ENCODE results near the gene CDKAL1. TPM values are rescaled to one million over a fixed set of nuclear protein-coding genes. Genes with fewer than 3 reads are reported as not detected.

Gene CDKAL1
- total and polyA plus RNA-seq, 2 of the 8 experiments (the other 6 are each of a cell fraction or from before 2014, with no cell fraction given): 8.4 to 24.6 TPM

GRCh38 chr6:20541382-20541781 is 7.1 kb downstream of the CDKAL1 start:
- Histone ChIP-seq H3K4me1 (replicated peaks in 1 of 4; ENCODE audit: control insufficient read depth in 3 of 4, insufficient read depth in 4 of 4, low read length in 3 of 4) (no peaks in the 10 kb centered on the region), H4K8ac (ENCODE audit: extremely low read depth, insufficient read depth, low read length) (no peak overlapping the region), H3K27ac (ENCODE audit: low read depth, low read length) (no peak overlapping the region), H2AK5ac (ENCODE audit: low read depth, low read length) (no peak overlapping the region), H4K91ac (replicated peaks; ENCODE audit: insufficient read length, low read length) (no peak overlapping the region), H2BK12ac (ENCODE audit: low read depth, low read length) (no peak overlapping the region), H3K79me1 (ENCODE audit: low read depth, low read length) (peaks cover 7% of the 10 kb centered on the region), H3K79me2 (ENCODE audit: control insufficient read depth in 1 of 2, insufficient read depth in 2 of 2, low read length in 2 of 2) (peaks cover 0 to 31% of the 10 kb centered on the region in 2 experiments; a peak in 2 of 4 replicates), H2AFZ (ENCODE audit: low read length) (no peak overlapping the region), H3K14ac (ENCODE audit: insufficient read length) (no peak overlapping the region), H3K27me3 (replicated peaks in 1 of 4; ENCODE audit: control insufficient read depth in 3 of 4, extremely low read depth in 1 of 4, insufficient read depth in 3 of 4, low read length in 3 of 4) (no peaks in the 10 kb centered on the region), H3K56ac (replicated peaks; ENCODE audit: insufficient read length, low read depth, low read length) (no peak overlapping the region), H4K5ac (ENCODE audit: insufficient read length, low read depth, low read length) (no peak overlapping the region), H3K23ac (ENCODE audit: insufficient read length) (no peak overlapping the region), H2BK120ac (replicated peaks; ENCODE audit: low read depth, low read length) (no peak overlapping the region), H3K4me2 (ENCODE audit: insufficient read depth in 1 of 2, low read depth in 2 of 2, low read length in 2 of 2) (no peak overlapping the region), H4K20me1 (replicated peaks in 1 of 2; ENCODE audit: control insufficient read depth in 1 of 2, insufficient read depth in 2 of 2, low read length in 2 of 2) (peaks cover 2 to 4% of the 10 kb centered on the region in 2 experiments), H2BK5ac (ENCODE audit: low read depth, low read length) (no peak overlapping the region), H3K4ac (replicated peaks; ENCODE audit: insufficient read length, low read depth, low read length) (no peak overlapping the region), H3K18ac (ENCODE audit: extremely low read depth, low read length) (no peak overlapping the region), H2BK20ac (ENCODE audit: low read length) (no peak overlapping the region), H3K4me3 (ENCODE audit: extremely low read depth in 1 of 4, insufficient read depth in 2 of 4, low read depth in 3 of 4, low read length in 4 of 4) (no peak overlapping the region), H3K23me2 (ENCODE audit: low read depth, low read length) (no peaks in the 10 kb centered on the region), H3K36me3 (ENCODE audit: control insufficient read depth in 2 of 4, insufficient read depth in 4 of 4, low read length in 3 of 4) (peaks cover 0 to 7% (median 1%) of the 10 kb centered on the region in 4 experiments; a peak in 3 of 8 replicates), H2BK15ac (ENCODE audit: low read length) (no peak overlapping the region), H3K9me3 (ENCODE audit: insufficient read depth in 2 of 2, low read depth in 1 of 2, low read length in 1 of 2) (no peaks in the 10 kb centered on the region), H3K9ac (replicated peaks in 1 of 4; ENCODE audit: extremely low read depth in 1 of 4, low read depth in 3 of 4, low read length in 3 of 4) (no peak overlapping the region)
- no peak for DNase-seq (ENCODE audit: low read depth in 1 of 2, low spot score in 2 of 2)
- TF ChIP-seq EZH2 (IDR thresholded peaks at IDR 0.05; ENCODE audit: low read depth, low read length, severe bottlenecking): no peak
- no peak for TF ChIP-seq ASH2L (IDR thresholded peaks at IDR 0.05; ENCODE audit: low read length)
- TF ChIP-seq KDM4A (IDR thresholded peaks at IDR 0.05; ENCODE audit: low read depth, low read length, severe bottlenecking): no peak
- no peak for TF ChIP-seq RBBP5 (IDR thresholded peaks at IDR 0.05; ENCODE audit: borderline replicate concordance, low read depth, low read length)
- no peak for TF ChIP-seq CBX5 (IDR thresholded peaks at IDR 0.05; ENCODE audit: low read depth, low read length)
- no peak for TF ChIP-seq FOSL1 (IDR thresholded peaks at IDR 0.05; ENCODE audit: insufficient read depth, low read depth, low read length)
- TF ChIP-seq CBX8 (IDR thresholded peaks at IDR 0.05; ENCODE audit: borderline replicate concordance, low read depth, low read length): no peak
- TF ChIP-seq SP2 (IDR thresholded peaks at IDR 0.05; ENCODE audit: low read length): no peak
- no peak for TF ChIP-seq KDM5A (IDR thresholded peaks at IDR 0.05; ENCODE audit: low read length)
- no peak for TF ChIP-seq USF2 (IDR thresholded peaks at IDR 0.05; ENCODE audit: low read length)
- no peak for TF ChIP-seq EP300 (IDR thresholded peaks at IDR 0.05; ENCODE audit: borderline replicate concordance in 1 of 2, low read depth in 2 of 2, low read length in 2 of 2)
- ChIA-PET POLR2A (ENCODE audit: partially characterized antibody) (interaction anchor here (1.2 kb wide), 1 partner anchor 14 kb away, joined by 6 read pairs; no protein-coding TSS in a partner anchor), CTCF (ENCODE audit: partially characterized antibody) (interaction anchor here (0.7 to 1.0 kb wide), 2 partner anchors 9 to 23 kb away, joined by 3 to 4 read pairs; no protein-coding TSS in a partner anchor)
- FAIRE-seq: no peak
- 98% methylated on average over 6 of the region's 6 CpGs; no CpG with 5 or more reads in 1 of the 2 experiments for WGBS, 2 experiments (ENCODE audit: extremely low coverage in 1 of 2, insufficient coverage in 1 of 2, insufficient read length in 1 of 2, insufficient replicate concordance in 2 of 2, low coverage in 1 of 2, low lambda C conversion rate in 2 of 2, missing lambda C conversion rate in 1 of 2)

All from H1 (cell line).